Stimulated activated CD8-positive, alpha-beta memory T cell treated with anti-CD3 and anti-CD28 coated beads, Interleukin-7, amount 100 ng/mL, for 1 hour (primary cell): ENCODE measurements around the gene MAN1B1.
A peak's percentile ranks its signal among the peaks of the same experiment; 100 is the strongest.

Source experiments
- DNase-seq, 2 donors: peaks; one replicate each; pipeline ENCODE4 v3.0.0-alpha.2; 2020; ENCODE audit warnings: low read depth in 2 of 2

Gene MAN1B1

GRCh38 chr9:137068539-137069507 lies 18.0 kb upstream of the MAN1B1 start:
- DNase-seq = no peak

- DNase-seq = no peak
These were observed 17.2 kb upstream of the MAN1B1 start for GRCh38 chr9:137069508-137070091.

- DNase-seq = peak; percentile 63
These were observed 16.4 kb upstream of the MAN1B1 start, which contains the start of gene SAPCD2 for GRCh38 chr9:137070201-137070905. SAPCD2 (minus strand) TSS chr9:137070557; CDS start chr9:137070460, 97 bp downstream.

- DNase-seq = no peak
These were observed 15.9 kb upstream of the MAN1B1 start for GRCh38 chr9:137070906-137071275.

GRCh38 chr9:137071282-137071681 lies 15.5 kb upstream of the MAN1B1 start:
- DNase-seq = no peak

- no peak for DNase-seq
These were observed 12.8 kb upstream of the MAN1B1 start for GRCh38 chr9:137073992-137074399.

- no peak for DNase-seq
These were observed 12.0 kb upstream of the MAN1B1 start for GRCh38 chr9:137074657-137075274.

- DNase-seq = no peak
These were observed 11.5 kb upstream of the MAN1B1 start for GRCh38 chr9:137075275-137075775.

GRCh38 chr9:137076636-137077009 lies 10.2 kb upstream of the MAN1B1 start:
- no peak for DNase-seq

GRCh38 chr9:137077010-137077747 lies 9.6 kb upstream of the MAN1B1 start, which contains the start of gene UAP1L1:
UAP1L1 (plus strand) TSS chr9:137077517; CDS start chr9:137077533, 16 bp downstream.
- DNase-seq = no peak

GRCh38 chr9:137077758-137078693 lies 8.8 kb upstream of the MAN1B1 start:
- DNase-seq = no peak

GRCh38 chr9:137078701-137079400 lies 7.9 kb upstream of the MAN1B1 start:
- no peak for DNase-seq

GRCh38 chr9:137079401-137079787 lies 7.4 kb upstream of the MAN1B1 start:
- no peak for DNase-seq

GRCh38 chr9:137080260-137081122 lies 6.3 kb upstream of the MAN1B1 start:
- no peak for DNase-seq

- DNase-seq = no peak
These were observed 4.4 kb upstream of the MAN1B1 start for GRCh38 chr9:137082222-137082924.

- DNase-seq = no peak
These were observed 3.9 kb upstream of the MAN1B1 start for GRCh38 chr9:137082925-137083290.

GRCh38 chr9:137083394-137084004 lies 3.3 kb upstream of the MAN1B1 start:
- DNase-seq = no peak
